HCT116 (cell line): Measurements from ENCODE around the gene ADGRG7.
"Not testable (repeated sequence)": the region's sequence is repeated elsewhere in the genome, so short reads cannot be mapped to it uniquely, and the experiment has no call there.

Experiments
- CEBPB ChIP-seq: IDR thresholded peaks from 2 replicates; pipeline ENCODE4 v1.6.1; 2012; ENCODE audit warnings: low read depth
- EZH2 ChIP-seq: fragments of 200-600 bp; sonication (generic); IDR thresholded peaks from 2 replicates; pipeline ENCODE4 v1.6.1; 2017; ENCODE audit warnings: antibody characterized with exemption, mixed run types
- JUND ChIP-seq: IDR thresholded peaks from 2 replicates; pipeline ENCODE4 v1.6.1; 2012
- POLR2AphosphoS5 ChIP-seq: IDR thresholded peaks from 2 replicates; pipeline ENCODE4 v1.6.1; 2011; ENCODE audit warnings: mild to moderate bottlenecking, low read depth, low read length, moderate library complexity
- RAD21 ChIP-seq: IDR thresholded peaks from 2 replicates; pipeline ENCODE4 v1.6.1; 2012; ENCODE audit warnings: low read depth, mild to moderate bottlenecking
- SRF ChIP-seq: IDR thresholded peaks from 2 replicates; pipeline ENCODE4 v1.6.1; 2012; ENCODE audit warnings: low read depth
- TF ChIP-seq, protein P1 (sequence below), 3 experiments: fragments of 200-600 bp in 1 of 3; sonication (generic) in 1 of 3; IDR thresholded peaks in 2 of 3; conservative IDR thresholded peaks in 1 of 3; 2 replicates each; pipeline ENCODE4 v1.5.1; 2012 to 2017; ENCODE audit warnings: low read depth in 2 of 3, low read length in 2 of 3, antibody characterized with exemption in 1 of 3, borderline replicate concordance in 1 of 3, control low read depth in 1 of 3, mild to moderate bottlenecking in 1 of 3, mixed read lengths in 1 of 3, mixed run types in 1 of 3, moderate library complexity in 1 of 3; ENCODE audit not compliant: insufficient read depth in 1 of 3

DNA sequence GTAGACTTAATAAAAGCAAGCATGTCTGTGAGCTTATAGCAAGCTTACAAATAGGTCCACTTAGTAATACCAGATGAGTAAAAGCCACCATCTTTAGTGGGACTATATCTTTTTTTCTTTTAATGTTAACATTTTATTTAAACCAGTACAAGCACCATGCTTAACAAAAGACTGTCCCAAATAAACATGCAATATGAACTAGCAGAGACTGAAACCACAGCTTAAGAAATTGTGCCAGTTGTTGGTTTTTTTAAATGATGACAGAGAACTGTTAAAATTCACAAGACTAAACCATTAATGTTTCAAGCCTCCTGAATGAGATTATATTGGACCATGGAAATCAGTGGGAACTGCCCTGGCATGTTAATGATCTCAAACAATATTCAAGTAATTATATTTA is 51.9 kb downstream of the ADGRG7 start:
- TF ChIP-seq, protein P1, sequence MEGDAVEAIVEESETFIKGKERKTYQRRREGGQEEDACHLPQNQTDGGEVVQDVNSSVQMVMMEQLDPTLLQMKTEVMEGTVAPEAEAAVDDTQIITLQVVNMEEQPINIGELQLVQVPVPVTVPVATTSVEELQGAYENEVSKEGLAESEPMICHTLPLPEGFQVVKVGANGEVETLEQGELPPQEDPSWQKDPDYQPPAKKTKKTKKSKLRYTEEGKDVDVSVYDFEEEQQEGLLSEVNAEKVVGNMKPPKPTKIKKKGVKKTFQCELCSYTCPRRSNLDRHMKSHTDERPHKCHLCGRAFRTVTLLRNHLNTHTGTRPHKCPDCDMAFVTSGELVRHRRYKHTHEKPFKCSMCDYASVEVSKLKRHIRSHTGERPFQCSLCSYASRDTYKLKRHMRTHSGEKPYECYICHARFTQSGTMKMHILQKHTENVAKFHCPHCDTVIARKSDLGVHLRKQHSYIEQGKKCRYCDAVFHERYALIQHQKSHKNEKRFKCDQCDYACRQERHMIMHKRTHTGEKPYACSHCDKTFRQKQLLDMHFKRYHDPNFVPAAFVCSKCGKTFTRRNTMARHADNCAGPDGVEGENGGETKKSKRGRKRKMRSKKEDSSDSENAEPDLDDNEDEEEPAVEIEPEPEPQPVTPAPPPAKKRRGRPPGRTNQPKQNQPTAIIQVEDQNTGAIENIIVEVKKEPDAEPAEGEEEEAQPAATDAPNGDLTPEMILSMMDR (IDR thresholded peaks at IDR 0.05 in 2 of 3, conservative IDR thresholded peaks at IDR 0.05 in 1 of 3; ENCODE audit: borderline replicate concordance in 1 of 3, insufficient read depth in 1 of 3, low read depth in 2 of 3, low read length in 2 of 3) = not testable (repeated sequence)
- TF ChIP-seq EZH2, CEBPB, SRF, JUND, RAD21, POLR2AphosphoS5: not testable (repeated sequence)
